Stimulated activated CD8-positive, alpha-beta memory T cell treated with anti-CD3 and anti-CD28 coated beads, Interleukin-7, amount 100 ng/mL, for 24 hours (primary cell): ENCODE measurements around the gene ARL5A.

Experiments
- DNase-seq: peaks from one replicate; pipeline ENCODE4 v3.0.0-alpha.2; 2020; ENCODE audit warnings: low read depth

ARL5A gene

GRCh38 chr2:151840216-151841046 lies 12.2 kb upstream of the ARL5A start:
- DNase-seq = no peak

GRCh38 chr2:151837926-151838325 lies 9.7 kb upstream of the ARL5A start:
- DNase-seq = no peak

- DNase-seq = no peak
These were observed 5.8 kb upstream of the ARL5A start for GRCh38 chr2:151833984-151834383.

GRCh38 chr2:151830961-151831360 lies 2.7 kb upstream of the ARL5A start:
- DNase-seq = no peak

GRCh38 chr2:151828890-151829324 lies 686 bp upstream of the ARL5A start:
- DNase-seq = no peak

GRCh38 chr2:151827564-151828142 lies 568 bp downstream of the ARL5A start:
- DNase-seq = no peak

- DNase-seq = no peak
These were observed 1.5 kb downstream of the ARL5A start for GRCh38 chr2:151826737-151827157.

- DNase-seq = no peak
These were observed 3.3 kb downstream of the ARL5A start for GRCh38 chr2:151824886-151825285.

- no peak for DNase-seq
These were observed 4.6 kb downstream of the ARL5A start for GRCh38 chr2:151823651-151824050.

GRCh38 chr2:151819920-151820319 lies 8.3 kb downstream of the ARL5A start:
- no peak for DNase-seq

GRCh38 chr2:151817929-151818328 lies 10.3 kb downstream of the ARL5A start:
- DNase-seq = no peak

- no peak for DNase-seq
These were observed 11.4 kb downstream of the ARL5A start for GRCh38 chr2:151816843-151817242.

GRCh38 chr2:151815821-151816489 lies 12.3 kb downstream of the ARL5A start:
- DNase-seq = no peak

GRCh38 chr2:151810489-151810888 lies 17.7 kb downstream of the ARL5A start:
- no peak for DNase-seq

GRCh38 chr2:151809073-151809383 lies 19.2 kb downstream of the ARL5A start:
- no peak for DNase-seq

GRCh38 chr2:151808258-151809072 lies 19.8 kb downstream of the ARL5A start:
- DNase-seq = no peak

GRCh38 chr2:151805961-151806360 lies 22.3 kb downstream of the ARL5A start:
- DNase-seq = no peak

- DNase-seq = no peak
These were observed 22.9 kb downstream of the ARL5A start for GRCh38 chr2:151805343-151805742.

GRCh38 chr2:151803811-151804210 lies 24.4 kb downstream of the ARL5A start:
- no peak for DNase-seq

- no peak for DNase-seq
These were observed 25.9 kb downstream of the ARL5A start for GRCh38 chr2:151802315-151802714.

- no peak for DNase-seq
These were observed 28.3 kb downstream of the ARL5A start for GRCh38 chr2:151799886-151800292.

- DNase-seq = no peak
These were observed 31.4 kb downstream of the ARL5A start for GRCh38 chr2:151796774-151797173.
